Hepatocyte (in vitro differentiated cells): ENCODE results near the gene TFCP2L1. TPM values are rescaled to one million over a fixed set of nuclear protein-coding genes. Genes with fewer than 3 reads are reported as not detected.

Source experiments
- DNase-seq: peaks from one replicate; pipeline ENCODE4 v3.0.0-alpha.2; 2016; ENCODE audit warnings: low spot score
- H2AFZ ChIP-seq: fragments of 200-600 bp; sonication (generic); 2 replicates; pipeline ENCODE4 v1.6.0; 2016; ENCODE audit warnings: antibody characterized with exemption, mild to moderate bottlenecking
- H3K27ac ChIP-seq: fragments of 200-600 bp; sonication (generic); 2 replicates; pipeline ENCODE4 v1.5.1; 2016; ENCODE audit warnings: mild to moderate bottlenecking
- H3K27me3 ChIP-seq: fragments of 200-600 bp; sonication (generic); 2 replicates; pipeline ENCODE4 v1.6.1; 2016
- H3K36me3 ChIP-seq: fragments of 200-600 bp; sonication (generic); replicated peaks from 2 replicates; pipeline ENCODE4 v1.5.1; 2016; ENCODE audit warnings: low read depth; ENCODE audit not compliant: insufficient read depth
- H3K4me1 ChIP-seq: fragments of 200-600 bp; sonication (generic); 2 replicates; pipeline ENCODE4 v1.5.1; 2016; ENCODE audit warnings: mild to moderate bottlenecking, moderate library complexity; ENCODE audit not compliant: insufficient read depth
- H3K4me2 ChIP-seq: fragments of 200-600 bp; sonication (generic); 2 replicates; pipeline ENCODE4 v1.6.0; 2016
- H3K4me3 ChIP-seq: fragments of 200-600 bp; sonication (generic); 2 replicates; pipeline ENCODE4 v1.5.1; 2016; ENCODE audit warnings: mild to moderate bottlenecking
- H3K79me2 ChIP-seq: fragments of 200-600 bp; sonication (generic); 2 replicates; pipeline ENCODE4 v1.6.0; 2017; ENCODE audit warnings: mild to moderate bottlenecking
- H3K9me2 ChIP-seq: fragments of 200-600 bp; sonication (generic); replicated peaks from 2 replicates; pipeline ENCODE4 v1.6.0; 2017; ENCODE audit warnings: mild to moderate bottlenecking; ENCODE audit not compliant: insufficient read depth
- H3K9me3 ChIP-seq: fragments of 200-600 bp; sonication (generic); 2 replicates; pipeline ENCODE4 v1.5.1; 2016; ENCODE audit warnings: low read depth, mild to moderate bottlenecking
- H4K20me1 ChIP-seq: fragments of 200-600 bp; sonication (generic); 2 replicates; pipeline ENCODE4 v1.6.0; 2016; ENCODE audit warnings: mild to moderate bottlenecking; ENCODE audit not compliant: insufficient read depth, poor library complexity, severe bottlenecking
- EZH2 ChIP-seq: fragments of 200-600 bp; sonication (generic); IDR thresholded peaks from 2 replicates; pipeline ENCODE4 v1.6.1; 2016; ENCODE audit warnings: antibody characterized with exemption, mild to moderate bottlenecking, borderline replicate concordance
- EZH2phosphoT487 ChIP-seq: fragments of 200-600 bp; sonication (generic); IDR thresholded peaks from one replicate; pipeline ENCODE4 v1.6.1; 2018; ENCODE audit warnings: antibody characterized with exemption, mild to moderate bottlenecking, low read depth, moderate library complexity; ENCODE audit not compliant: unreplicated experiment, severe bottlenecking
- WGBS: methylation state at CpG from one replicate; pipeline ENCODE4 v1.1.6; 2016; ENCODE audit warnings: low lambda C conversion rate; ENCODE audit errors: missing lambda C conversion rate; 5-methylcytosine and 5-hydroxymethylcytosine counted together
- polyA plus RNA-seq: library from polyadenylated mRNA; unstranded; fragments of >200 nt; fragmentation: Nextera tagmentation; extraction: Ambion mirVana; gene quantifications from 2 replicates; pipeline ENCODE4 v1.2.1, GENCODE V29; 2016
- total RNA-seq: library from RNA; depleted of rRNA; stranded (reverse); fragments of >200 nt; gene quantifications from 2 replicates; pipeline ENCODE4 v1.2.3, GENCODE V29; 2014
- TF ChIP-seq, protein P1 (sequence below): fragments of 200-600 bp; sonication (generic); IDR thresholded peaks from 2 replicates; pipeline ENCODE4 v1.5.1; 2016; ENCODE audit warnings: antibody characterized with exemption, mild to moderate bottlenecking; ENCODE audit not compliant: poor library complexity

TFCP2L1 gene
- total and polyA plus RNA-seq, 2 experiments from 2014 or later, result 1.1 to 2.5 TPM

- Histone ChIP-seq H3K4me2 (no peak overlapping the region), H3K27ac (no peak overlapping the region), H3K36me3 (no peaks in the 10 kb centered on the region), H3K4me3 (no peak overlapping the region), H3K27me3 (no peaks in the 10 kb centered on the region), H3K4me1 (peaks cover under 1% of the 10 kb centered on the region), H3K79me2 (no peaks in the 10 kb centered on the region), H4K20me1 (no peaks in the 10 kb centered on the region), H3K9me2 (no peaks in the 10 kb centered on the region), H2AFZ (no peak overlapping the region), H3K9me3 (no peaks in the 10 kb centered on the region)
- DNase-seq, result no peak
- TF ChIP-seq EZH2, result no peak
- TF ChIP-seq, protein P1, sequence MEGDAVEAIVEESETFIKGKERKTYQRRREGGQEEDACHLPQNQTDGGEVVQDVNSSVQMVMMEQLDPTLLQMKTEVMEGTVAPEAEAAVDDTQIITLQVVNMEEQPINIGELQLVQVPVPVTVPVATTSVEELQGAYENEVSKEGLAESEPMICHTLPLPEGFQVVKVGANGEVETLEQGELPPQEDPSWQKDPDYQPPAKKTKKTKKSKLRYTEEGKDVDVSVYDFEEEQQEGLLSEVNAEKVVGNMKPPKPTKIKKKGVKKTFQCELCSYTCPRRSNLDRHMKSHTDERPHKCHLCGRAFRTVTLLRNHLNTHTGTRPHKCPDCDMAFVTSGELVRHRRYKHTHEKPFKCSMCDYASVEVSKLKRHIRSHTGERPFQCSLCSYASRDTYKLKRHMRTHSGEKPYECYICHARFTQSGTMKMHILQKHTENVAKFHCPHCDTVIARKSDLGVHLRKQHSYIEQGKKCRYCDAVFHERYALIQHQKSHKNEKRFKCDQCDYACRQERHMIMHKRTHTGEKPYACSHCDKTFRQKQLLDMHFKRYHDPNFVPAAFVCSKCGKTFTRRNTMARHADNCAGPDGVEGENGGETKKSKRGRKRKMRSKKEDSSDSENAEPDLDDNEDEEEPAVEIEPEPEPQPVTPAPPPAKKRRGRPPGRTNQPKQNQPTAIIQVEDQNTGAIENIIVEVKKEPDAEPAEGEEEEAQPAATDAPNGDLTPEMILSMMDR, result no peak
- no peak for TF ChIP-seq EZH2phosphoT487
- 79% methylated on average over 8 of the region's 8 CpGs for WGBS
These were observed 29.6 kb downstream of the TFCP2L1 start for GRCh38 chr2:121255358-121255757.

- Histone ChIP-seq H2AFZ (no peak overlapping the region), H3K4me1 (no peaks in the 10 kb centered on the region), H3K9me2 (no peaks in the 10 kb centered on the region), H3K9me3 (no peaks in the 10 kb centered on the region), H3K36me3 (no peaks in the 10 kb centered on the region), H3K79me2 (no peaks in the 10 kb centered on the region), H3K27me3 (no peaks in the 10 kb centered on the region), H3K4me3 (no peak overlapping the region), H4K20me1 (no peaks in the 10 kb centered on the region), H3K4me2 (no peak overlapping the region), H3K27ac (no peak overlapping the region)
- TF ChIP-seq EZH2, result no peak
- peak; percentile 2 for DNase-seq
- whole genome bisulfite sequencing, result 86% methylated on average over 4 of the region's 4 CpGs
These were observed 30.3 kb downstream of the TFCP2L1 start for GRCh38 chr2:121254748-121255147.

GRCh38 chr2:121253674-121254240 is 31.2 kb downstream of the TFCP2L1 start:
- H3K9me3 ChIP-seq, result no peaks in the 10 kb centered on the region

DNA sequence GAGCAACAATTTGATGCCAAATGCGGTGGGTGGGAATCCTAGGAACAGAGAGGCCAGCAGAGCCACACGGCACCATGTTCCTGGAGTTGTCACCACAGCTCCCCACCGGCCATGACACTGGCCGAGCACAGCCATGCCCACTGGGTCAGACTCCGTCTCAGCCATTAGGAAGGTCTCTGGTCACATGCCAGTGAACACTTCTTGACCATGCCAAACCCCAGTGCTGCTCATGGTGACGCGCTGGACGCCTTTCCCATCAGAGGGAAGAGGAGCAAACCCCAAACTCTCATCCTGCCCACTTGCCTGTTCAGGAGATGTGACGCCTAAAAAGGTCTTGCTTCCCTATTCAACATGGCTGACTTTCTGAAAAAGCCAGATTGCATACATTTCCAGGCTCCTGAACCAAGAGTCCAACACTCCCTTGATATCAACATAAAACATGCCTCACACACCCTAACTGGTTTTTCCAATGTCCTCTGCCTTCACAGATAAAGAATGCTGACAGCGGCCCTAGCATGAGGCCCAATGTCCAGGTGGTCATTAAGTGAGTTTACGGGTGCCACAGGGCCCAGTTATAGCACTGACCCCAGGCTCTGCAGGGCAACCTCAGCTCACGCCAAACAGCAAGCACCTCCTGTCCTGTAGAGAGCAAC is 31.9 kb downstream of the TFCP2L1 start:
- WGBS, result 95% methylated on average over 12 of the region's 12 CpGs
- Histone ChIP-seq H3K27ac (no peak overlapping the region), H3K79me2 (no peaks in the 10 kb centered on the region), H3K9me3 (no peaks in the 10 kb centered on the region), H3K4me2 (no peak overlapping the region), H2AFZ (no peak overlapping the region), H3K36me3 (no peaks in the 10 kb centered on the region), H3K9me2 (no peaks in the 10 kb centered on the region), H3K27me3 (no peaks in the 10 kb centered on the region), H3K4me1 (no peaks in the 10 kb centered on the region), H4K20me1 (no peaks in the 10 kb centered on the region), H3K4me3 (no peak overlapping the region)
- DNase-seq, result no peak
- no peak for TF ChIP-seq EZH2

More at GRCh38 chr2:121253674-121254240, 31.2 kb downstream of the TFCP2L1 start:
- no peak overlapping the region for H3K4me2 ChIP-seq
- no peak overlapping the region for H3K4me3 ChIP-seq
- H3K4me1 ChIP-seq, result no peaks in the 10 kb centered on the region
- H3K27me3 ChIP-seq, result no peaks in the 10 kb centered on the region
- no peak overlapping the region for H3K27ac ChIP-seq
- no peaks in the 10 kb centered on the region for H3K9me2 ChIP-seq
- 95% methylated on average over 13 of the region's 13 CpGs for WGBS
- DNase-seq, result peak; percentile 1
- TF ChIP-seq EZH2 (no peak), EZH2phosphoT487 (no peak)
- TF ChIP-seq, protein P1, result no peak
- no peaks in the 10 kb centered on the region for H3K79me2 ChIP-seq
- H3K36me3 ChIP-seq, result no peaks in the 10 kb centered on the region
- H4K20me1 ChIP-seq, result no peaks in the 10 kb centered on the region
- no peak overlapping the region for H2AFZ ChIP-seq
